ENCODE results near the gene PRUNE1. TPM values are rescaled to one million over a fixed set of nuclear protein-coding genes. Genes with fewer than 3 reads are reported as not detected.

Gene PRUNE1
- total RNA-seq, 2 experiments from 2014 or later = 12.4 to 15.7 TPM

GRCh38 chr1:150994248-150994647 lies 14.0 kb upstream of the PRUNE1 start:
- ATAC-seq (no peak), DNase-seq (no peak)
- ChIA-PET POLR2A (interaction anchor here (0.8 to 1.0 kb wide), 2 partner anchors 10 to 12 kb away, joined by 3 to 4 read pairs; partner anchors contain the start of gene MINDY1), CTCF (interaction anchor here (1.8 to 7.7 kb wide), 6 partner anchors 8 to 105 kb away, joined by 6 to 103 read pairs (median 27); partner anchors contain the start of genes ANXA9 and MINDY1)
- no peak overlapping the region for H3K4me3 Mint-ChIP-seq
- H3K36me3 Mint-ChIP-seq (ENCODE audit: low read depth) = no peaks in the 10 kb centered on the region
- intact Hi-C loops (cut with micrococcal nuclease) = no loop called here
- H3K4me1 Mint-ChIP-seq (ENCODE audit: low read depth) = peaks cover 4% of the 10 kb centered on the region
- H3K27me3 Mint-ChIP-seq = no peaks in the 10 kb centered on the region
- no peak overlapping the region for H3K27ac Mint-ChIP-seq
- no peaks in the 10 kb centered on the region for H3K9me3 Mint-ChIP-seq
- TF ChIP-seq, protein P1, sequence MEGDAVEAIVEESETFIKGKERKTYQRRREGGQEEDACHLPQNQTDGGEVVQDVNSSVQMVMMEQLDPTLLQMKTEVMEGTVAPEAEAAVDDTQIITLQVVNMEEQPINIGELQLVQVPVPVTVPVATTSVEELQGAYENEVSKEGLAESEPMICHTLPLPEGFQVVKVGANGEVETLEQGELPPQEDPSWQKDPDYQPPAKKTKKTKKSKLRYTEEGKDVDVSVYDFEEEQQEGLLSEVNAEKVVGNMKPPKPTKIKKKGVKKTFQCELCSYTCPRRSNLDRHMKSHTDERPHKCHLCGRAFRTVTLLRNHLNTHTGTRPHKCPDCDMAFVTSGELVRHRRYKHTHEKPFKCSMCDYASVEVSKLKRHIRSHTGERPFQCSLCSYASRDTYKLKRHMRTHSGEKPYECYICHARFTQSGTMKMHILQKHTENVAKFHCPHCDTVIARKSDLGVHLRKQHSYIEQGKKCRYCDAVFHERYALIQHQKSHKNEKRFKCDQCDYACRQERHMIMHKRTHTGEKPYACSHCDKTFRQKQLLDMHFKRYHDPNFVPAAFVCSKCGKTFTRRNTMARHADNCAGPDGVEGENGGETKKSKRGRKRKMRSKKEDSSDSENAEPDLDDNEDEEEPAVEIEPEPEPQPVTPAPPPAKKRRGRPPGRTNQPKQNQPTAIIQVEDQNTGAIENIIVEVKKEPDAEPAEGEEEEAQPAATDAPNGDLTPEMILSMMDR (IDR thresholded peaks at IDR 0.05) = no peak

GRCh38 chr1:150995460-150995859 lies 12.8 kb upstream of the PRUNE1 start:
- ChIA-PET POLR2A (interaction anchor here (1.0 kb wide), 1 partner anchor 11 kb away, joined by 4 read pairs; the partner anchor contains the start of gene MINDY1), CTCF (interaction anchor here (0.8 to 7.7 kb wide), 29 partner anchors 10 to 450 kb away, joined by 3 to 103 read pairs (median 4); partner anchors contain the start of genes ANXA9, CTSK, GOLPH3L and MINDY1)
- H3K27me3 Mint-ChIP-seq = no peaks in the 10 kb centered on the region
- intact Hi-C loops (cut with micrococcal nuclease) = no loop called here
- no peak for DNase-seq
- TF ChIP-seq, protein P1 (IDR thresholded peaks at IDR 0.05) = no peak
- H3K4me1 Mint-ChIP-seq (ENCODE audit: low read depth) = peaks cover 11% of the 10 kb centered on the region
- no peaks in the 10 kb centered on the region for H3K9me3 Mint-ChIP-seq
- H3K27ac Mint-ChIP-seq = no peak overlapping the region
- no peak for ATAC-seq
- no peak overlapping the region for H3K4me3 Mint-ChIP-seq
- no peaks in the 10 kb centered on the region for H3K36me3 Mint-ChIP-seq (ENCODE audit: low read depth)

- Mint-ChIP-seq H3K4me1 (ENCODE audit: low read depth) (peaks cover 11% of the 10 kb centered on the region), H3K36me3 (ENCODE audit: low read depth) (no peaks in the 10 kb centered on the region), H3K9me3 (no peaks in the 10 kb centered on the region), H3K4me3 (no peak overlapping the region), H3K27me3 (no peaks in the 10 kb centered on the region), H3K27ac (no peak overlapping the region)
- ChIA-PET CTCF (interaction anchor here (0.7 to 7.7 kb wide), 35 partner anchors 9 to 595 kb away, joined by 3 to 103 read pairs (median 4); partner anchors contain the start of genes ANXA9, CTSK, GOLPH3L and MINDY1), POLR2A (interaction anchor here (0.8 kb wide), 1 partner anchor 22 kb away, joined by 3 read pairs; no protein-coding TSS in a partner anchor)
- ATAC-seq (peak; percentile 36), DNase-seq (peak; percentile 29)
- TF ChIP-seq, protein P1 (IDR thresholded peaks at IDR 0.05) = peak; percentile 96
- intact Hi-C loops (cut with micrococcal nuclease) = no loop called here
Observed at GRCh38 chr1:150995896-150996295, 12.4 kb upstream of the PRUNE1 start.

- Mint-ChIP-seq H3K9me3 (no peaks in the 10 kb centered on the region), H3K27ac (no peak overlapping the region)
- POLR2A ChIA-PET = interaction anchor here (1.3 to 2.0 kb wide), 2 partner anchors 9 to 71 kb away, joined by 4 to 12 read pairs; partner anchors contain the start of genes MINDY1 and SETDB1
Observed at GRCh38 chr1:150997126-150997872, 10.9 kb upstream of the PRUNE1 start.

More at GRCh38 chr1:150997126-150997872, 10.9 kb upstream of the PRUNE1 start:
- intact Hi-C loops (cut with micrococcal nuclease) = no loop called here
- DNase-seq (no peak), ATAC-seq (no peak)
- CTCF ChIA-PET = interaction anchor here (0.9 to 7.7 kb wide), 11 partner anchors 8 to 302 kb away, joined by 3 to 103 read pairs (median 6); partner anchors contain the start of genes ANXA9, MINDY1 and TNFAIP8L2
- TF ChIP-seq, protein P1 (IDR thresholded peaks at IDR 0.05) = no peak
- H3K4me1 Mint-ChIP-seq (ENCODE audit: low read depth) = peaks cover 22% of the 10 kb centered on the region
- no peaks in the 10 kb centered on the region for H3K27me3 Mint-ChIP-seq
- H3K4me3 Mint-ChIP-seq = no peak overlapping the region
- H3K36me3 Mint-ChIP-seq (ENCODE audit: low read depth) = peaks cover 2% of the 10 kb centered on the region

Data from activated CD8-positive, alpha-beta T cell treated with anti-CD3 and anti-CD28 coated beads for 36 hours (primary cell).